ENCODE data around the gene NEUROD4.

NEUROD4 gene

DNA sequence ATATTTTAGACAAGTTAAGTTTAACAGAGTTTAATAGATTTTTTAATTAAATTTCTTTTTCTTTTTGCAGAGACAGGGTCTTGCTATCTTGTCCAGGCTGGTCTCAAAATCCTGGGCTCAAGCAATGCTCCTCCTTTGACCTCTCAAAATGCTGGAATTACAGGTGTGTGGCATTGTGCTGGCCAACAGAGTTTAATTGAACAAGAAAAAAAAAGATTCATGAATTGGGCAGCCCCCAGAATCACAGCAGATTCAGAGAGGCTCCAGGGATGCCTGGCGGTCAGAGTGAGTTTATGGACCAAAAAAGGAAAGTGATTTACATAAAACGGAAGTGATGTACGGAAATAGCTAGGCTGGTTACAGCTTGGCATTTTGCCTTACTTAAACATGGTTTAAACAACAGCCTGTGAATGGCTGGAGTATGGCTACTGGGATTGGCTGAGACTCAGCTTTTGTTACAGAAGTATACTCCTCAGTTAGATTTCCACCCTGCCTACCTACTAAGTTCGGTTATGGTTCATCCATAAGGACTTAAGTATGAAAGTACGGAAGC, 20.7 kb upstream of the NEUROD4 start:
- no peak for DNase-seq

DNA sequence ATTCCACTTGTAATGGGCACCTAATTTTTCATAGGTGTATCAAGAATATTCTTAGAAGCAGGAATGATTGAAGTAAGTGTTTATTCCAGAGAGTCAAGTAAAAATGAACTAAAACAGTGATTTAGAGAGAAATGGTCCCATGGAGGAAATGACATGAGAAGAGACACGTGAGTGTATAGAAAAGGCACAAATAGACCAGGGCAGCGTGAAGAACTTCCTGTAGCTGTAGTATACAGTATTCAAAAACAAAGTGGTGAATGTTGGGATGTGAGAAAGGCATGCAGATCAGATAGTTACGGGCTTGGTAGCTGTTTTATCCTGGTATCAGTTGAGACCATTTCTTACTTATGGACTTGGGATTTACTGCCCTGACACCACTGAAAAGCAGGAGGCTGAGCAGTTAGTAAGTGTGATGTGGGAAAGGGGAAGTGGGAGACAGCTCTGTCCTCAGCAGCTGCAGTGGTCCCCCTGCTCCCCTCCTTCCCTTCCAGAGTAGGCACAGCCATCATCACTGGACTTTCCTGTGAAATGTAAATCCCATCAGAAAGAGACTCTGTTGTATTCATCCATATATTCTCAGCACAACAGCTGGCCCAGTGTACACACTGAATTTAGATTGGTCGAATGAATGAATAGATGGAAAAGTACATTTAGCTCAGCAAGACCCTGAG, 18.4 kb upstream of the NEUROD4 start:
- no peak for DNase-seq

GRCh38 chr12:55002355-55002754, 17.4 kb upstream of the NEUROD4 start:
- DNase-seq = no peak

- no peak for DNase-seq
Observed at GRCh38 chr12:55008944-55009585, 10.7 kb upstream of the NEUROD4 start.

DNA sequence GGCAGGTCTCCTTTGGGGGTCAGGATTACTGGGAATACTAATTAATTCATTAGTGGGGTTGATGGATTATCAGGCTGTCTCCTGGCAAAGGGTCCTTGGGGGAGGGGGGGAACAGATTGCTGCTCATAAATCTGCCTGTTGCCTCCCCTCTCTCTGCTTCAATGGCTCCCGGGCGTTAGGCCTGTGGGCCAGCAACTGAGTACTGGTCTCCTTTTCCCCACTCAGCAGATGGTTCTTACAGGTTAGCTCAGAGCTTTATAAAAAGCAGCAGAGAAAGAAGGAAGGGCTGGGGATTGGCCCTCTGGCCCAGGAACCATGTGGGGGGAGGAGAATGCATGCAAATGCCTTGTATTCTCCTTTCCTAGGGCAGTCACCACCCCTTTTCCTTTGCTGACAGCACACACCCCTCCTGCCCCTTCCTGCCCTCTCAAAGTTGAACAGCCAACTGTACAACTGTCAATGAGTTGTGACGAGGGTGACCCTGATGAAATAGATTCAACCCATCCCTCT, 2.3 kb upstream of the NEUROD4 start:
- no peak for DNase-seq

GRCh38 chr12:55024575-55024974, 4.8 kb downstream of the NEUROD4 start:
- no peak for DNase-seq

- DNase-seq = no peak
Observed at GRCh38 chr12:55025508-55025907, 5.7 kb downstream of the NEUROD4 start.

- DNase-seq = no peak
Observed at GRCh38 chr12:55034218-55034617, 14.4 kb downstream of the NEUROD4 start.

DNA sequence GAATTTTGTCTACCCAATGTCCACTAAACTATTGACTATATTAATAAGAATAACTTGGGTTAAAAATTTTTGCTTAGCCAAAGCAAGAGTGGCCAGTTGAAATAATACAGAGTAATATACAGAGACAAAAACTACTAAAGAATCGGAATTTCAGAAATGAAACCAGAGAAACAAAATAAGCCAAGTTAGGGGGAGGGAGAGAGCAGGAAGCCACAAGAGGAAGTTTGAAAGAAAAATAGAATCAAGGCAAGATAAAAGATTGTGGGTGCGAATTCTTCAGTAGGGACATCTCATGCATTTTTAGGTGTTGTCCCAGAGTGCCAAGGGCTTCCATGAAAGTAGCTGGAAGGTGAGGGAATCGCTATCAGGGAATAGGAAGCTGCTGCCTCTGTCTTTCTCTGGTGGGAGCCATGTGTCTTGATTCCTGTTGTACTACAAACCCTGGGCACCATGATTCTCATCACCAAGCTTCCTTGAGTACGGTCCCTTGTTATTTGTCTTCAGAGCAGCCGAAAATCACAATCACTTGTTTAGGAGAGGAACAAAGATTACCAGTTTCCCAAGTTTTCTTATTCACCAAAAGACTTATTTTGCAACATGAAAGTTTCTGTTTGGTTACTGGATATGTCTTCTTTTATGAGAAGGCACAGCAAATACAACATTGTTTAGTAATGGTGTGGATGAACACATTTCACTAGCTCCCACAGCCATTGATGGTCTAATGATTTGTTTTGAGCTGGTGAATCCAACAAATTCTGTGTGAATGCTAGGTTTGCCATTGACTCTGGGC, 16.7 kb downstream of the NEUROD4 start:
- no peak for DNase-seq

DNA sequence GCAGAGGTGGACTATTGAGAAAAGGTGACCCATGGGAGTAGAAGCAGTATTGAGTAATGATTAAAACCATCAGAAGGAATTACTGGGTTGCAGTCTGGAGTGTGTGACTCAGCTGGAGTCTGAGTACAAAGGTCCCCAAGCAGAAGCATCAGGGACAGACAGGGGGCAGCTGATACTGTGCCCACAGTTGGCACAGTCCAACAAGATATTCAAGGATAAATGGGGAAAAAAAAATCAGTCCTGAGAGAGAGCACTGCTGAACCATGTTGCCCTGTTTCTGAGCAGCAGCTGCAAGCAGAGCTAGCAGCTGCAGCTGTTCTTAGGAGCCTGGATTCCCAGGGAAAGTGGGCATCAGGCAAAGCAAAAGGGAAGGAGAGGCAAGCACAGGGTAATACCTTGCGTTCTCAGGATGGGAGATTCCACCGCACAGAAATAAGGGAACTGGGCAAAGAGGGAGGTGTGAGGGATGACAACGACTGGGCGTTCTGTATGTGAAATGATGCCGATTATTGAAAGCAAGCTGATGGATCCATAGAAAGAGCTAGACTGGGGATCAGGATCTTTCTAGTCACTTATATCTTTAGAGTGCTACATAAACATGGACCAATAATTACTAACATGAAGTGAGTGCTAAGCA, 17.7 kb downstream of the NEUROD4 start:
- no peak for DNase-seq

GRCh38 chr12:55039395-55040354, 19.9 kb downstream of the NEUROD4 start:
- no peak for DNase-seq

DNA sequence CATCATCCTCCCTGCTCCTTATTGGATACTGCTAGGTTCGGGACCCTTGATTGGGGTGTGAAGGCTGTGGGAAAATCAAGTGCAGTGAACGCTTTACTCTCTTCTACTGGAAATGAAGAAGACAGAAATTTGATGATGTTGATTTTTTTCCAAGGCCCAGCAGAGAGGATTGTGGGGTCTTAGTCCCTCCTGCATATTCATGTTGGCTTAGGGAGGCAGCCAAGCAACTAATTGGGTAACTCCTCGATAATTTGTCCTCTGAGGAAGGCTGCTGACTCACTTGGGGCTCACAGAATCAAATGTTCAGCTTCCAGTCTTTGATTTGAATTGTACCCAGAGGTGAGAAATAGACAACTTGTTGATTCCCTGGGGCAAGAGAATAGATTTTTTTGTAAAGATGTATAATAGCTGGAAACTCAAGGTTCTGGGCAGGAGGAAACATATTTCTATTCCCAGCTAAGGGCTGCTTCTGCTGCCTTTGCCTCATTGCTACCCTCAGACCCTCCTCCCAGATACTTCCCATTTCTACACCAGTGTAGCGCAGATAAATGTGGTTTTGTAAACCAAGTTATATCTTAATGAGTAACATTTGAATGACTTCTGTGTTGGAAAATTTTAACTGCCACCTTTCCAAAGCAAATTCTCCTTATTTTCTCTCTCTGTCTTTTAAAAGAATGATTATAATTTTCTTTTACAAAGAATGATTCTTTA, 21.7 kb downstream of the NEUROD4 start:
- DNase-seq = no peak

DNA sequence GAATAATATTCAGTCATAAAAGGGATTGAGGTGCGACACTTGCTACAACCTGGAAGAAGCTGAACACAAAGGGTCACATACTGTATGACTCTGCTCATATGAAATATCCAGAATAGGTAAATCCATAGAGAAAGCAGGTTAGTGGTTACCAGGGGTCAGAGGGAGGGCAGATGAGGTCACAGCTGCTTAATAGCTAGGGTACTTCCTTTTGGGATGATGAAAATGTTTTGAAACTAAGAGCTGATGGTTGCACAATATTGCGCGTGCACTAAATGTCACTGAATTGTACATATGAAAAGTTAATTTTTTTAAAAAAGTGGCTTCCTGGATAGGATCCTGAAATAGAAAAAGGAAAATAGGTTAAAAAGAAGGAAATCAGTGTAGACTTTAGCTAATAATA, 23.8 kb downstream of the NEUROD4 start:
- no peak for DNase-seq

DNA sequence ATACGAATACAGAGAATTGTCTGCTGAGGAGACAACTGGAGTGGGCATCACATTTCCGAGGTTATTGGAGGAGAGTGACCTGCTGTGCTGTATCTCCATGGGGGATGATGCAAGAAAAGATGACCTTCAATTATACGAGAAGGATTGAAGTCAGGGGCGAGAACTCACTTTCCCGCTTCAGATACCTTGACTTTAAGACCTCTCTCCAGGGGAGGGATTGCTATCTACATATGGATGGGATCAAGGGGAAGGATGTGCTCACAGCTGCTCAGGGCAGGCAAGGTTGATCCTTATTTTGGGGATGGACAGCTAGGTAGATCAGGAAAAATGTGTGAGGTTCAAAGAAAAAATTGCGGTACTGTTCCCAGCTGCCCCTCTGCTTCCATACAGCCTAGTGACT, 24.4 kb downstream of the NEUROD4 start:
- DNase-seq = no peak

- no peak for DNase-seq
Observed at GRCh38 chr12:55049676-55050075, 29.9 kb downstream of the NEUROD4 start.

- no peak for DNase-seq
Observed at GRCh38 chr12:55051197-55051947, 31.6 kb downstream of the NEUROD4 start.

DNA sequence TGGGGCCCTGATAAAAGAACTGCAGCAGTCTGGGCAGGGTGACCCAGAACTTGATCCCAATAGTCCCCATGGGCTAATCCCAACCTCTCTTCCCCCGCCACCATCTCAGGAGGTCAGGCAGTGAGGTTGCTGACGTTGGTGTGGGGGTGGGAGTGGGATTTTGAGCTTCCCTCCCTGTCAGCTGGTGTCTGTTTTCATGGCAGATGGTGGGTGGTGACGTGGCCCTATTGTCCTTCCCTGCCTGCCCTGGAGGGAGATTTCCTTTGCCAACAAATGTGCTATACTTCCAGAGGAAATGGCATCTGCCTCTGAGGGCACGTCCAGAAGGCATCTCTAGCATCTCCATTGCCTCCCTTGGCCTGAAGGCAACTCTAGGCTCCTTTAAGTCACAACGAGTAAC, 37.7 kb downstream of the NEUROD4 start:
- no peak for DNase-seq

GRCh38 chr12:55058082-55058481, 38.3 kb downstream of the NEUROD4 start:
- DNase-seq = no peak

DNA sequence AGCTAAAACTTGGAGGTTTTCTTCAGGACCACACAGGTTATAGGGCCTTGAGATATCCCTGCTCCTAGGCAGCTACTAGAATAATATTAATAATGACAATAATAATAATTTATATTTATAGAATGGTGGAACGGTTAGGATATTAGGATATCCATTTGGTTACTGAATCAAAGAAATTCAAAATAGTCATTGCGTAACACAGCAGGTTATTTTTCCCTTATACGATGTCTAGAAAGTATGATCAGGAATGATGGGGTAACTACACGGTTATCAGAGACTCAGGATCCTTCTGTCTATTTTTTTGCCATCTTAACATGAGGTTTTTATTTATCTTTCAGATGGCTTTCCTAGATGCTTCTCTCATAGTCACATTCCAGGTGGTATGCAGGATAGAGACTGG, 39.0 kb downstream of the NEUROD4 start:
- no peak for DNase-seq

DNA sequence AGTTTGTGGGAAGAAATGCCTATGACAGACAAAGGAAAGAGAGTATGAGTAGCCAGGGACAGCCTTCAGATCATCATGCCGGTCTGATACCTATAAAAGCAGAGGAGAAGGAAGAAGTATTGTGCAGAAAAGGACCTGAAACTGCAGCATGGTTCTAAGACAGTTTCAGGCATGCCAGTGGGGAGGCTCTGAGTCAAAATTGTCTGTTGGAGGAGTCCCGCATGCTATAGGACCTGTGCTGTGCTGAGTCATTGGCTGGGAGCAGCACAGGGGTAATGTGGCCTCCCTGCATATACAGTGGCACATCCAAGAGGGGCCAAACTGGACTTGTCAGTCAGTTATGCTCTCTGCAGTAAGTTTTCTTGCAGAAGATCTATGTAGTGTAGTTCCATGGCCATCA, 40.7 kb downstream of the NEUROD4 start:
- no peak for DNase-seq

All from effector CD8-positive, alpha-beta T cell (primary cell).